ENCODE results near the gene CSAD. TPM values are rescaled to one million over a fixed set of nuclear protein-coding genes. Genes with fewer than 3 reads are reported as not detected.

CSAD gene
- total RNA-seq, 1 experiment from 2014 or later = 33.1 TPM

GRCh38 chr12:53176750-53177149 is 4.0 kb downstream of the CSAD start:
- no peak for DNase-seq
- H3K27me3 ChIP-seq (ENCODE audit: insufficient read depth, low read depth) = no peaks in the 10 kb centered on the region
- no peak overlapping the region for H3K27ac ChIP-seq
- no peak overlapping the region for H3K4me3 ChIP-seq
- no peak overlapping the region for H3K4me2 ChIP-seq
- no peak overlapping the region for H2AFZ ChIP-seq
- H3K9me2 ChIP-seq (ENCODE audit: insufficient read depth) = no peaks in the 10 kb centered on the region
- peaks cover 2% of the 10 kb centered on the region for H3K36me3 ChIP-seq (ENCODE audit: low read depth)
- intact Hi-C loops (cut with micrococcal nuclease; ENCODE audit: unreplicated experiment) = loop anchor here (10.0 kb wide), 1 partner anchor 112 kb away; no protein-coding TSS in a partner anchor
- no peaks in the 10 kb centered on the region for H3K9me3 ChIP-seq (ENCODE audit: insufficient read depth, low read depth)
- ChIA-PET CTCF (no interaction called here), POLR2A (ENCODE audit: unreplicated experiment) (interaction anchor here (0.7 kb wide), 1 partner anchor 68 kb away, joined by 5 read pairs; no protein-coding TSS in a partner anchor)
- no TSS peak for BruUV-seq (replicated peaks)
- TF ChIP-seq EZH2 (IDR thresholded peaks at IDR 0.05; ENCODE audit: low read depth) = no peak
- TF ChIP-seq, protein P1, sequence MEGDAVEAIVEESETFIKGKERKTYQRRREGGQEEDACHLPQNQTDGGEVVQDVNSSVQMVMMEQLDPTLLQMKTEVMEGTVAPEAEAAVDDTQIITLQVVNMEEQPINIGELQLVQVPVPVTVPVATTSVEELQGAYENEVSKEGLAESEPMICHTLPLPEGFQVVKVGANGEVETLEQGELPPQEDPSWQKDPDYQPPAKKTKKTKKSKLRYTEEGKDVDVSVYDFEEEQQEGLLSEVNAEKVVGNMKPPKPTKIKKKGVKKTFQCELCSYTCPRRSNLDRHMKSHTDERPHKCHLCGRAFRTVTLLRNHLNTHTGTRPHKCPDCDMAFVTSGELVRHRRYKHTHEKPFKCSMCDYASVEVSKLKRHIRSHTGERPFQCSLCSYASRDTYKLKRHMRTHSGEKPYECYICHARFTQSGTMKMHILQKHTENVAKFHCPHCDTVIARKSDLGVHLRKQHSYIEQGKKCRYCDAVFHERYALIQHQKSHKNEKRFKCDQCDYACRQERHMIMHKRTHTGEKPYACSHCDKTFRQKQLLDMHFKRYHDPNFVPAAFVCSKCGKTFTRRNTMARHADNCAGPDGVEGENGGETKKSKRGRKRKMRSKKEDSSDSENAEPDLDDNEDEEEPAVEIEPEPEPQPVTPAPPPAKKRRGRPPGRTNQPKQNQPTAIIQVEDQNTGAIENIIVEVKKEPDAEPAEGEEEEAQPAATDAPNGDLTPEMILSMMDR (conservative IDR thresholded peaks at IDR 0.05) = no peak
- H3K4me1 ChIP-seq (replicated peaks; ENCODE audit: insufficient read depth) = peaks cover 30% of the 10 kb centered on the region
- peaks cover 39% of the 10 kb centered on the region for H3F3A ChIP-seq (ENCODE audit: insufficient read depth, low read depth)
- peaks cover 16% of the 10 kb centered on the region for H3K79me2 ChIP-seq (ENCODE audit: low read depth)
- H4K20me1 ChIP-seq (ENCODE audit: insufficient read depth) = peaks cover under 1% of the 10 kb centered on the region; the same call in 1 of the 2 replicates

- H3K9me2 ChIP-seq (ENCODE audit: insufficient read depth) = no peaks in the 10 kb centered on the region
- H3K79me2 ChIP-seq (ENCODE audit: low read depth) = peaks cover 10% of the 10 kb centered on the region; the same call in 1 of the 2 replicates
- CTCF ChIA-PET = no interaction called here
- H3K9me3 ChIP-seq (ENCODE audit: insufficient read depth, low read depth) = no peaks in the 10 kb centered on the region
- H3K27ac ChIP-seq = no peak overlapping the region
- H2AFZ ChIP-seq = no peak overlapping the region
- H3K4me3 ChIP-seq = no peak overlapping the region
- DNase-seq = peak; percentile 21 to 63
- peaks cover 26% of the 10 kb centered on the region for H3K4me1 ChIP-seq (replicated peaks; ENCODE audit: insufficient read depth)
- POLR2A ChIA-PET (ENCODE audit: unreplicated experiment) = no interaction called here
- H3K4me2 ChIP-seq = peak overlapping the region; percentile 25; the same call in 1 of the 2 replicates
- H4K20me1 ChIP-seq (ENCODE audit: insufficient read depth) = no peaks in the 10 kb centered on the region
- H3K36me3 ChIP-seq (ENCODE audit: low read depth) = no peaks in the 10 kb centered on the region
- H3F3A ChIP-seq (ENCODE audit: insufficient read depth, low read depth) = peaks cover 27% of the 10 kb centered on the region
- no peaks in the 10 kb centered on the region for H3K27me3 ChIP-seq (ENCODE audit: insufficient read depth, low read depth)
- TF ChIP-seq, protein P1 (conservative IDR thresholded peaks at IDR 0.05) = peak; percentile 42; the same call in 1 of the 2 replicates
- no peak for TF ChIP-seq EZH2 (IDR thresholded peaks at IDR 0.05; ENCODE audit: low read depth)
- BruUV-seq (replicated peaks) = no TSS peak
- intact Hi-C loops (cut with micrococcal nuclease; ENCODE audit: unreplicated experiment) = loop anchor here (1.0 to 10.0 kb wide), 2 partner anchors 110 to 112 kb away; no protein-coding TSS in a partner anchor
These were observed 5.7 kb downstream of the CSAD start for GRCh38 chr12:53174881-53175491.

- H3K36me3 ChIP-seq (ENCODE audit: low read depth) = no peaks in the 10 kb centered on the region
- H3K9me2 ChIP-seq (ENCODE audit: insufficient read depth) = no peaks in the 10 kb centered on the region
- peaks cover 14% of the 10 kb centered on the region for H3K4me1 ChIP-seq (replicated peaks; ENCODE audit: insufficient read depth)
- no TSS peak for BruUV-seq (replicated peaks)
- ChIA-PET POLR2A (ENCODE audit: unreplicated experiment) (interaction anchor here (0.6 kb wide), 1 partner anchor 28 kb away, joined by 6 read pairs; no protein-coding TSS in a partner anchor), CTCF (interaction anchor here (1.2 kb wide), 1 partner anchor 74 kb away, joined by 3 read pairs; no protein-coding TSS in a partner anchor)
- no peak for DNase-seq
- intact Hi-C loops (cut with micrococcal nuclease; ENCODE audit: unreplicated experiment) = loop anchor here (10.0 kb wide), 1 partner anchor 108 kb away; no protein-coding TSS in a partner anchor
- H3K9me3 ChIP-seq (ENCODE audit: insufficient read depth, low read depth) = no peaks in the 10 kb centered on the region
- no peaks in the 10 kb centered on the region for H3K79me2 ChIP-seq (ENCODE audit: low read depth)
- no peaks in the 10 kb centered on the region for H3K27me3 ChIP-seq (ENCODE audit: insufficient read depth, low read depth)
- no peaks in the 10 kb centered on the region for H4K20me1 ChIP-seq (ENCODE audit: insufficient read depth)
- no peak overlapping the region for H3K4me2 ChIP-seq
- no peak overlapping the region for H3K4me3 ChIP-seq
- peaks cover 18% of the 10 kb centered on the region; the same call in 1 of the 2 replicates for H3F3A ChIP-seq (ENCODE audit: insufficient read depth, low read depth)
- TF ChIP-seq, protein P1 (conservative IDR thresholded peaks at IDR 0.05) = no peak
- no peak for TF ChIP-seq EZH2 (IDR thresholded peaks at IDR 0.05; ENCODE audit: low read depth)
- no peak overlapping the region for H2AFZ ChIP-seq
- H3K27ac ChIP-seq = no peak overlapping the region
These were observed 7.5 kb downstream of the CSAD start for GRCh38 chr12:53173085-53173715.
